ENCODE results near the gene KRT82.
"Not testable (repeated sequence)": the region's sequence is repeated elsewhere in the genome, so short reads cannot be mapped to it uniquely, and the experiment has no call there.

Gene KRT82

DNA sequence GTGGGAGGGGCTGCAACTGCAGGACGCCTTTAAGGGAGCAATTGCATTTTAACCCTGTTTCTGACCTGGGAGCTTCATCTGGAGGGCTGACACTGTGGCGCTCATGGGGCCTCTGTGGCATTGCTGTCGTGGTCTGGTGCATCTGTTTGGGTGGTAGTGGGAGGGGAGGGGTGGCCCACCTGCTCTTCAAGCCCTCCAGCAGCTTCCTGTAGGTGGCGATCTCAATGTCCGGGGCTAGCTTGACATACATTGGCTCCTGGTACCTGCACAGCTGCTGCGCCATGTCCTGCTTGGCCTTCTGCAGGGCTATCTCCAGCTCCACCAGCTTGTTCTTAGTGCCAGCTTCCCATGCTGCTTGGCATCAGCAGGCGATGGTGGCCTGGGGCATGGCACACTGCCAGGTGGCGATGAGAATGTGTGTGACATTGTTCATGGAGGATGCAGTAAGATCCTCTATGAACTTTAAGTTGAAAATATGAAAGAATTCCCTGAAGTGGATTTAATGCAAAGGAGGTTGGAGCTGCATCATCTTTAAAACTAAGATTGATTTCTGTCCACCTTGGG, 7.7 kb upstream of the KRT82 start:
- no peak for FAIRE-seq
- DNase-seq (ENCODE audit: extremely low spot score, insufficient read length, low read depth): no peak

DNA sequence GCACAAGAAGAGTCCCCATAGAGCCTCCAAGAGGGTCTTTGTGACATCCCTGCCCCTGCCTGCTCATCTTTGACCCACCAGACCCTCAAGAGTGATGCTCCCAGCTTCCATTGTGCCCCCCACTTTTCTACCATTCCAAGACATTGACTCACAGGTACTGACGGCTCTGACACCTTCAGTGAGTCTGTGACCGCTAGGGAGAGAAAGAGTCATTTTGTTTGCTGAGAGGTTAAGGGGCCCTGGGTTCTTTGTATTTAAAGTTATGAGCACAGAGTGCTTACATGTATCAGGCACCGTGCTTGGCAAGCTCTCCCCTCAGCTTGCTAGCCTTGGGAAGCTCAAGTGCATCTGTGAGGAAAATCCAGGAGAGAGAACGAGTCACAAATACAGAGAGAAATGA, 7.1 kb upstream of the KRT82 start:
- DNase-seq (ENCODE audit: extremely low spot score, insufficient read length, low read depth): no peak
- no peak for FAIRE-seq

DNA sequence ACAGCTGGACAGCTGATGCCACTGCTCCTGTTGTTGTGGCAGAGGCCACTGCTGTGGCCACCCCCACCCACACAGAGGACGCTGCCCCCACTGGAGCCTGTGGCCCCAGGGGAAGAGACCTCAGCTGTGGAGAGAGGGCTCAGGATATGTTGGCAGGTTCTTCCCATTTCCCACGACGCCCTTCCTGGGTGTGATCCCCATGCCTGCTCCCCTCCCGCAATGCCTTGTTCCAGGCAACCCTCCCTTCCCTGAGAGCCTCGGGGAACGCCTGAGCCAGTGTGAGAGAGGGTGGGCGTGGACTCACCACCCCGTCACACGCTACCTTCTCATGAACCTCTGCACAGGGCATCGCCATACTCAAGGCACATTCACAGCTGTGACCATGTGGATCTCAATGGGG, 5.7 kb upstream of the KRT82 start:
- FAIRE-seq: no peak
- no peak for DNase-seq (ENCODE audit: extremely low spot score, insufficient read length, low read depth)

DNA sequence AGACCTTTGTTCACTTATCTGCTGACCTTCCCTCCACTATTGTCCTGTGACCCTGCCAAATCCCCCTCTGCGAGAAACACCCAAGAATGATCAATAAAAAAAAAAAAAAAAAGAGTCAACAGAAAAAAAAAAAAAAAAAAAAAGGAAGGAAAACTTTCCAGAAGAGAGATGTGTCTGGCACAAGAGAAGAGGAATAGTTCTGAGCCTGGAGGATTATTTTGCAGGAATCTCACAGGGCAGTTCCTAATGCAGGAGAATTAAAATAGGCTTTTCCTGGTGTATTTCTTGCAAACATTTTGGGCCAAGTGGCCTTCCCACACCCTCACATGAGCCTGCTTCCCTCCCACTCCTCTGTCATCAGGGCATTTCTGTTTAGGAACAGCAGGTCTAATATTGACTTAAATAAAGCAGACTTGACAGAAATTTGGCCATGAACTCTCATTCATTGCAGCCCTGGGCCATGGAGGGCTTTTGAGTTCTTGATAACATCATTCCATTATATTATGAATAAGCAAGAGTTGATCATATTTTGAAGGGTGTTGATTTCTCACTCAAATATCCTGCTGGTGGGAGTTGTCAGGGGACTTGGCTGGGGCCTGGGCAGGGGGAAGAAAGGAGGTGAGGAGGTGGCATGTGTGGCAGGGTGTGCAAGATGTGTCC, 4.6 kb upstream of the KRT82 start:
- FAIRE-seq; DNase-seq (ENCODE audit: extremely low spot score, insufficient read length, low read depth): not testable (repeated sequence)

DNA sequence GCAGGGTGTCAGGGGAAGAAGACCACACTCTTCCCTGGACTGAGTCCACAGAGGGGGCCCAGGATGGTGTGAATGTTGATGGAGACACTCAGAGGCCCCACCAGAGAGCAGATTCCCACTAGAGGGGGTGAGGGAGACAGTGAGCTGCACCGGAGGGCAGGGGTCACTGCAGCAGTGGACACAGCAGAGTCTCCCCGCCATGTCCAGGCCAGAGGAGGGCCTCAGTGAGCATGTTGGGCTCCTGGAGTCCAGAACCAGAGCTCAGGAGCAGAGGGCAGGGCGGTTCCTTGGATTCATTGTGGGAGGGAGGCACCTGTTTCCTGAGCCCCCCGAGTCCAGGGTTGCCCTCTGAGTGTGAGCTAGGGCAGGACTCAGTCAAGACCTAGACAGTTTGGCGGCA, 1.8 kb upstream of the KRT82 start:
- no peak for FAIRE-seq
- DNase-seq (ENCODE audit: extremely low spot score, insufficient read length, low read depth): no peak

DNA sequence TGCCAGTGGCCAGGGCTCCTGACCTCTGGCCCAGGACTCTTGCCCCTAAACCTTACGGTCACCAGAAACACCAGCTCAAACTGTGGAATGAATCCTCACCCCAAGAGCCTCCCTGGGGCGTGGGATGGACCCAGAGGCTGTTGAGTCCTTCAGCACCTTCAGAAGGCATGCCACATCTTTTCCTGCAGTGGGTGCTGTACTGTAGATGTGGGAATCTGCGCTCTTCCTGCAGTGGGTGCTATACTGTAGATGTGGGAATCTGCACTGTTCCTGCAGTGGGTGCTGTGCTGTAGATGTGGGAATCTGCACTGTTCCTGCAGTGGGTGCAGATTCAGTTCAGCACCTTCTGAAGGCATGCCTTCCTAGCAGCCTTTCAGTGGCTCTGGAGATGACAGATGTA, 1.2 kb downstream of the KRT82 start:
- no peak for DNase-seq (ENCODE audit: extremely low spot score, insufficient read length, low read depth)

DNA sequence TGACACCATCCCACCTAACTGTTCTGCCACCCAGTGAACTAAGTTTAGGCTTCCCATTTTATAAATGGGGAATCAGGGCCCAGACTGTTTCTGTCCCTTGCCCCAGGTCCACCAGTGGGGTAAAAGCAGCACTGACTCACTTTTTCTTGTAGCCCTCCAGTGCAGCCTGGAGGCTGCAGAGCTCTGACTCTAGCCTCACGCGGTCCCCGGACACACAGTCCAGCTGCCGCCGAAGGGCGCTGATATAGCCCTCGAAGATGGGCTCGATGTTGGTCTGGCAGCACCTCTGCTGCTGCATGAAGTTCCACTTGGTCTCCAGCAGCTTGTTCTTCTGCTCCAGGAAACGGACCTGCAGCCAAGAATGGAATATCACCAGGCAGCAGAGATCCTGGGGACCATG, 2.6 kb downstream of the KRT82 start:
- no peak for DNase-seq (ENCODE audit: extremely low spot score, insufficient read length, low read depth)
- FAIRE-seq: no peak

More for the DNA sequence above, 1.2 kb downstream of the KRT82 start:
- FAIRE-seq: no peak

DNA sequence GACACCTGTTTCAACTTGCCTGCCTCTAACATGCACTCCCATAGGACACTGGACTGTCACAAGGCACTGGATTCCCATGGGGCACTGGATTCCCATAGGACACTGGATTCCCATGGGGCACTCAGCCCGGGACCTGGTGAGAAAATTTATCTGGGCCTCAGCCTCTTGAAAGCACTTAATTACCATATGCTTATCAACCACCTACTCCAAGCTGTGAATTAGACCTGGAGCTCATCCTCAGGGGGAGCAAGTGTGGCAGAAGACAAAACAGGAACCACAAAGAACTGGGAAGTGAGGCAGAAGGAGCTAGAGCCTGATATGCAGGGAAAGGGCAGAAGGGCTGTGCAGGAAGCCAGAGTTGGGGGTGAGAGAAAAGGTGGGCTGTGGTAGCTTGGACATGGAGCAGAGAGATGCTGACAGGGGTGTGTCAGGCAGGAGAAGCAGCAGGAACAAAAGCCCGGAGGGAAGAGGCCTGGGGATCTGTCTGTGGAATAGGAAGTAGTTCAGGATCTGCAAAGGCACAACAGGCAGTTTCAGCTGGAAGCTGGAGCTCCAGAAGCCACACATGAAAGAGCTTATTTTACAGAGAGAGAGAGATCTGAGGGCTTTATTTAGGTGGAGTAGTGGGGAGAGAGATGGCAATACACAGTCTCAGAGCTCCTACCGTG, 3.1 kb downstream of the KRT82 start:
- DNase-seq (ENCODE audit: extremely low spot score, insufficient read length, low read depth) (no peak), FAIRE-seq (no peak)

DNA sequence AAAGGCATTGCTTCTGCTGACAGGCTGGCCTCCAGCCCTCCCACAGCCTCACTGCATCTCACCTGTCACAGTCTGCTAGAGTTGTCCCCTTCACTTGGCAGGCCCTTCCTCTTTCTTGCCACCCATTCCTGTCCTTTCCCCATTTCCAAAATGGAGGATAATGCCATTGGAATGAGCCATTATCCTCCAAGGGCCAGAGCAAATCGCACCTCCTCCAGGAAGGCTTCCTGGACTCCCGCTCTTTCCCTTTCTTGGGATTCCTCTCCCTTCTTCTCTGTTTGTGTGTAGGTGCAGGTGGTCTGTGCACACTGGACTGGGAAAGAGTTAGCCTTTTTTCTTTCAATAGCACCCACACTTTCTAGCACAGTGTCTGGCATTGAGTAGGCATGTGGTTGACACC, 3.8 kb downstream of the KRT82 start:
- FAIRE-seq: no peak
- no peak for DNase-seq (ENCODE audit: extremely low spot score, insufficient read length, low read depth)

DNA sequence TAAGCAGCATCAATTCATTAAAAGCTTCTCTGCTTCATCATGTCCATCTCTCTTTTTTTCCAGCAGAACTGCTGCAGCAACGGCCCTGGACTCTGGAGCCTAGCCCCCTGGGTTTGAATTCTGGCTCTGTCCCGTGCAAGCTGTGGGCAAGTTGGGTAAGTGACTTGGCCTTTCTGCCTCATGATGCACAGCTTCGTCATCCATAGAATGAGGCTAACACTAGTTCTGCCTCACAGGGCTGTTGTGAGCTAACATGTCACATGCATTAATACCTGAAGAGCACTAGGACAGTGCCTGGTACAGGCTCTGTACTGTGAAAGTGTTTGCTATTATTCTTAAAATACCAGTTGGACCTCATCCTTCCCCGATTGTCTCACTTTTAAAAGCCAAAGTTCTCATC, 4.2 kb downstream of the KRT82 start:
- DNase-seq (ENCODE audit: extremely low spot score, insufficient read length, low read depth) (no peak), FAIRE-seq (no peak)

DNA sequence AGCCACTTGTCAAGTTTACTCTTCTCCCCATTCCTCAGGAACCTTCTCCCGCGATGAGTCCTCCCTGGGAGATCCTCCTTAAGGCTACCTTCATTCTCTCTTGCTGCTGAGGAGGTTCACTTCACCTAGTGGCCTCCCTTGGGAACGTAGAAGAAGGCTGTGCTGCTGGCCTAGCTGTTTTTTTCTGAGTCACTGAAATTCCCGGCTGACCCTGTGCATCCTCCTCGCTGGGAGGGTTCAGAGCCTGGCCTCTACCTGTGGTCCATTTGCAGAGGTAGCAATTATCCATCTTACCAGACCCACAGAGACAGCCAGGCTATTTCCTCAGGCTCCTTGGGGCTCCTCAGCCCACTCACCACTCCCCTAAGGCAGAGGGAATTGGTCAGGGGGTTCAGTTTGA, 4.6 kb downstream of the KRT82 start:
- no peak for FAIRE-seq

DNA sequence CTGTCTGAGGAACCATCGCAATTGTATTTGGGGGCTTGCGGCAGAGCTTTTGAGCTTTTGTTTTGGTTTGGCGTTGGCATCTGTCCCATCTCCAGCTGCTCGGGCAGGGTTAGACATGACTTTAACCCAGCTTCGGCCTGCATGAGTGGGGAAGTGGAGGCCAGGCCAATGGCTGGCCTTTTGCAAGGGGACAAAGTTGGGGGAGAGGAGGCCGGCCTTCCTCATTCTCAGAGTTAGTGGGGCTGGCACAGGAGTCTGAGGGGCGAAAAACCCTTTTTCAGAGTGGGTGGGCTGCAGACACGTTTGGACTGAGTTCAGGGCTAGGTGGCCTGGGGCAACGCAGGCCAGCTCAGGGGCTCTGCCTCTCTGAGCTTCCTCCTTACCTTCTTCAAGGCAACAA, 5.2 kb downstream of the KRT82 start:
- FAIRE-seq (no peak), DNase-seq (ENCODE audit: extremely low spot score, insufficient read length, low read depth) (no peak)

More for the DNA sequence above, 4.6 kb downstream of the KRT82 start:
- no peak for DNase-seq (ENCODE audit: extremely low spot score, insufficient read length, low read depth)

DNA sequence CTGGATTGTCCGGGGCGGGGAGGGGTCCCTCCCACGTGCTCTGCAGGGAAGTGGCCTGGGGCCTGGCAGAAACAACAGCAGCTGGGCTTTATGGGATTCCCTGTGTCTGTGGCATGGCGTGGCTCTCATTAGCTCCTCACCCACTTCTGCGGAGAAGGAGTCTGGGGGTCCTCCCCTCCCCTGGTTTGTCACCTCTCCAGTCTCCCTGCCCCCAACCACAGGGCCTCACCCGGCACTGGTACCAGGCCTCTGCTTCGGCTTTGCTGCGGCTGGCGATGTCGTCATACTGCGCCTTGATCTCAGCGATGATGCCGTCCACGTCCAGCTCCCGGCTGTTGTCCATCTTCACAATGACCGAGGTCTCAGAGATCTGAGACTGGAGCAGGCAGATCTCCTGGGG, 6.4 kb downstream of the KRT82 start:
- no peak for FAIRE-seq
- DNase-seq (ENCODE audit: extremely low spot score, insufficient read length, low read depth): no peak

DNA sequence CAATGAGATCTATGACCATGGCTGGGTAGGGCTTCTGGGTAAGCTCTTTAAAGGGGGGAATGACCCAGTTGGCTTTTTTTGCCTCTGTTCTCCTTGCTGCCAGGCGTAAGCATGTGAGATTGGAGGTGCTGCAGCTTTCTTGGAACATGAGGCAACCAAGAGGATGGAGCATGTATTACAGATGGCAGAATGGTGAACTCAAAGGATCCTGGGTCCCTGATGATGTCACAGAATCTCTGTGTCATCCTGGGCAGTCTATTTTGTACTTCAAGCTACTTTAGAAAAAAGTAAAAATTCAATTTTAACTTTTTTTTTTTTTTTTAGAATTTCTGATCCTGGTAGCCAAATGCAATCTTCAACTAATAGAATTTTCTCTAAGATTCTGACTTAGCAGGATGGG, 8.0 kb downstream of the KRT82 start:
- no peak for DNase-seq (ENCODE audit: extremely low spot score, insufficient read length, low read depth)
- no peak for FAIRE-seq

DNA sequence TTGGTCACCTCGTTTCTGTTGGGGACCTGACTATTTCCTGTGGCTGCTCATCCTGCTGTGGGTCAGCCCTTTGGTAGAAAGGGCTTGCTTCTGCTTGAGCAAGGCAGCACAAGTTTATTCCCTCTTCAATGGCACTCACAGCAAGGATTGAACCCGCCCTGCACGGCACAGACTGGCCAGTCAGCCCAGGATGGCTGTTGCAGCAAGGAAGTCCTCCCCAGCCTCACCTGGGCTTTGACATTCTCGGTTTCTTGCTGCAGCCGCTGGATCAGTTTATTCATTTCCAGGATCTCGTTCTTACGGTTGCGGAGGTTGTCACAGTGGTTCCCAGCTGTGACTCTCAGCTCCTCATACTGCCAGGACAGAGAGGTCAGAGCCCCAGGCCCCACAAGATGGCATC, 9.5 kb downstream of the KRT82 start:
- DNase-seq (ENCODE audit: extremely low spot score, insufficient read length, low read depth): no peak
- FAIRE-seq: no peak

DNA sequence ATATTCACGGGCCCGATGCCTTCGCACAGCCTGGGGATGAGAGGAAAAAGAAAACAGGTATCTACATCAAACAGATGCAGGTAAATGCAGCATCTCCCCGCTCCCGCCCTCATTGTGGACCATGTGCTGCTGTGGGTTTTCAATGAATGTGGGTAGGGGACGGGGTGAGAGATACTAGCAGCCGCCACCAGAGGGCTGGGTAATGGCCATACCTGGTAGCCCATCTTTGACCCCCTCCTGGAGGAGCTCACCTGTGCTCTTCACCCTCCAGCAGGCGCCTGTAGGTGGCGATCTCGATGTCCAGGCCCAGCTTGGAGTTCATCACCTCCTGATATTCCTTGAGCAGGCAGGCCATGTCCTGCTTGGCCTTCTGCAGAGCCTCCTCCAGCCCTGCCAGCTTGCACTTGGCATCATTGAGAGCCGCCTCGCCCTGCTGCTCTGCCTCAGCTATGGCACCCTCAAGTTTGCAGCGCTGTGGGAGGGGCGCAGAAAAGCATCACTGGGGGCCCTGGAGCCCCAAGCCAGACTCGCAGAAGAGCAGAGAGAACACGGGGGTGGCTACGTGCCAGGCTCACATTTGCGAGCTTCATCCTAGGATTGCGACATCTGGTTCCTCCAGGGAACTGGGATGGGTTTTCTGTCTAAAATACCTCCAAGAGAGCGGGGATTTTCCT, 10.2 kb downstream of the KRT82 start:
- DNase-seq (ENCODE audit: extremely low spot score, insufficient read length, low read depth) (no peak), FAIRE-seq (no peak)

DNA sequence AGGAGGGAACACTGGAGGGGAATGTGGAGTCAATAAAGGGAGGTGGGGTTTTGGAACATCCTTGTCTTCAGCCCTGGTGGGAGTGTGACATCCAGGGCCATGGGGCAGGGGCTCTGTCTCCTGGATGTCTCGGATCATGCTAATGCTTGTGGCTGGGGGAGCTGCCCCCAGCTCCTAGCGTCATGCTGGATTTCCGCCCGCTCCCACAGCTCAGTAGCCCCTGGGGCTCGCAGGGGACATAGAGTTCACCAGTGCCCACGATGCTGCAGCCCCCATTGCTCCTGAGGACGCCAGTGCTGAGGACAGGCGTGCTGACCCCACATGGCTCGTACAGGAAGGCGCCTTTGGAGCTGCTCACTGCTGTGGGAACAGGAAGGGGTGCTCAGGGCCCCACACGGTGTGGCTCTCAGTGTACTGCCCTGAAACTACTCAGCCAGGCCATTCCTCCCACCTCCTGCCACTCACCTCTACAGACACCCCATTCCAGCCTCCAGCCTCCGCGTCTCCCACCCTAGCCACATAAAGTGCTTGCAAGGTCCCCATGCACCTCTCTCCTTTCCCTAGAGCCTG, 11.2 kb downstream of the KRT82 start:
- FAIRE-seq (no peak), DNase-seq (ENCODE audit: extremely low spot score, insufficient read length, low read depth) (no peak)

DNA sequence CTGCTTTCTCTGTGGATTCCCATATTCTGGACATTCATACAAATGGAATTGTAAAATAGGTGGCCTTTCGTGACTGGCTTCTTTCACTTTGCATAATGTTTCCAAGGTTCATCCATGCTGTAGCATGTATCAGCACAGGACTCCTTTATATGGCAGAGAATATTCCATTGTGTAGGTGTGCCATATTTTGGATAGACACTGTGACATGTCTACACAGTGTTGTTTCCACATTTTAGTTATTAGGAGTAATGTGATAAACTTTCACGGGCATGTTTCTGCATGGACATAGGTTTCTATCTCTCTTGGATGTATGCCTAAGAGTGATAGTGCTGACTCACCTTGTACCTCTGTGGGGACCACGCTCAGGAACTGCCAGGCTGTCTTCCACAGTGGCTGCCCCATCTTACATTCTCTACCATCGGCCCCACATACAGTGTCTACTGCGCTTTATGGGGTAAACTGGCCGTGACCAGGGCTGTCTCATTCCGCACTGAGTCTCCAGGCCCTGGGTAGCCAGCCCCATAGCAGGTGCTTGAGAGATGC, 13.6 kb downstream of the KRT82 start:
- no peak for DNase-seq (ENCODE audit: extremely low spot score, insufficient read length, low read depth)
- FAIRE-seq: no peak

DNA sequence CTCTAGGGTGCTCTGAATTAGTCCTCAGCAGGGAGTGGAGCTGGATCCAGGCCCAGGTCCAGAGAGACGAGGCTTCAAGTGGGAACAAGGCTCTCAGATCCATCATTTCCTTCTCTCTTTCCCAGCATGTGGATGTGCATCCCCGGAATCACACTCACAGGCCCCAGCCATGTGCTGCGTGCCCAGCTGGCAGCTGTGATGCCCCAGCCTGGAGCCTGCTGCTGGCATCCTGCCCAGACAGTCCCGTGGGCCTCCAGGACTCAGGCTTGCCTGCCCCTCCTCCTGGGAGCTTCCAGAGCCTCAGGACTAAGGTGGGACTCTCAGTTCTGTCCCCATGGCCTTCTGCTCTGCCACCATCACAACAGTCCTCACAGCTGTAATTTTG, 14.5 kb downstream of the KRT82 start:
- DNase-seq (ENCODE audit: extremely low spot score, insufficient read length, low read depth): no peak
- FAIRE-seq: no peak

DNA sequence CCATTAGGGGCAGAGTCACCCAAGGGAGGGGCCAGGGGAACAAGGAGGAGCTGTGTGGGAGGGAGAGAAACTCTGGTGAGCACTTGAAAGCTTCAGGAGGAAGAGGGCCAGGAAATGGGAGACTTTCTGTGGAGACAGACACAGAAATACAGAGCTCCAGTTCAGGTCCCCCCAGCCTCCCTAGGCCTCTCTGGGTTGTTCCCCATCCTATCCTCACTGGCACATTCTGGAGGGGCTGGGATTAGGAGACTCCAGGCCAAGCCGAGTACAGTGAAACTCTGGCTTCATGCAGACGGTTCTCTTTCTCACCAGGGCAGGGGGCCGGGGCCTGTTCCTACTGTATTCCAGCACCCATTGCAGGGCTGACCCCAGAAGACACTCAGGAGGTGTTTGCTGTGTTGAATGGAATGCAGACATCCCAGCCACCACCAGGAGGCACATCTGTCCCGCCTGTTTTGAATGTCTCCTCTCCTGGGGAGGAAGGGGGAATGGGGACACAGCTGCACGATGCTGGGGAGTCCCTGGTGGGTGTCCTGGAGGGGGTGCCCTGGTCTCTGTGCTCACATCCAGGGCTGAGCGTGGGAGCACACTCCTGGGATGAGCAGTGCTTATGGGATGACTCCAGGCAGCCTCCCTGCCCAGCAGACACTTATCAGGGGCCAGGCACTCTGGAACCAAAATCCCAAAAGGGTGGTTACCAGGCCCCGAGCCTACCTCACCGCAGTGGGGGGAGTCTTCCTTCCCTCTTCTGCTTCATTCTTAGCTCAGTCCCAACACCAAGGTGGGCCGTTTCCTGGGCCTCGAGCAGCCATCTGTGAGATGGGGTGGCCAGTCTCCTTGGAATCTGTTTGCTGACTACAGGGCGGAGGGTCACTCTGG, 15.2 kb downstream of the KRT82 start:
- FAIRE-seq: no peak
- no peak for DNase-seq (ENCODE audit: extremely low spot score, insufficient read length, low read depth)
